Thyroid gland (tissue), 4 donors: ENCODE results near the gene AGFG2.

ENCODE experiments used
- POLR2A ChIP-seq, 2 donors: fragments of 450-650 bp; IDR thresholded peaks; one replicate each; pipeline ENCODE4 v1.6.1; 2017; ENCODE audit warnings: antibody characterized with exemption in 2 of 2, mild to moderate bottlenecking in 2 of 2, moderate library complexity in 1 of 2
- TF ChIP-seq, protein P1 (sequence below), 6 experiments: fragments of 200-600 bp in 3 of 6; fragments of 450-650 bp in 3 of 6; sonication (generic) in 3 of 6; IDR thresholded peaks; one replicate each; pipeline ENCODE4 v1.5.1; 2016 to 2019; ENCODE audit warnings: antibody characterized with exemption in 6 of 6, mild to moderate bottlenecking in 2 of 6, inconsistent platforms in 1 of 6, moderate library complexity in 1 of 6

DNA sequence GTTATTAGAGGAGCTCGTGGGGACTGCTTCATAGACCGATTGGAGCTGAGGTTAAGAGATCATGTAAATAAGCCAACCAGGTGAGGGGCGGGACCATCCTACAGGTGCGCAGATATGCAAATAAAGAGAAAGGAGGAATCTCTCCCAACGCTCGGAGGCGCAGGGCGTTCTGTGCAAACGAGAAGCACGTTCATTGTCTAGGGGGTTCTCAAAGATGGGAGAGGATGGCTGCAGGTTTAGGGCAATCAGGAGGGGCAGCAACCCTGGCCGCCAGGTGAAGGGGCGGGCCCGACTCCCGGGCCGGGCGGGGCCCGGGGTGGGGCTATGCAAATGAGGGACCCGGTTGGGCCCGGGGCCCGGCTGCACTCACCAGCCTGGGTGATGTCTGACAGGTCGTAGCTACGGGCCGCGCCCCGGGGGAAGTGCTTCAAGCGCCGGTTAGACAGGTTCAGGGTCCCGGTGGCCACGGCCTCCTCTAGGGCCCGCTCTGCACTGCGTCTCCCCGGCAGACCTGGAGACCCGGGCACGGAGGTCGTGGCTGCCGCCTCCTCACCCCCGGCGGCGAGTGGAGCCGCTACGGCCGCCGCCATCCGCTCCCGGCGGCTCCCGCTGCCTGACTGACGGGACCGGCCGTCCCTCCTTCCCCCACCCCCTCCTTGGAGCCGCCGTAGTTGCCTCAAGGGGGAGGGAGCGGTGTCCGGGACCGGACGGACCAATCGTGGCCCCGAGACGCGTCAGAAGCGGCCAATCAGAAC is 46.7 kb downstream of the AGFG2 start, which contains the start of gene LRCH4:
- TF ChIP-seq, protein P1, sequence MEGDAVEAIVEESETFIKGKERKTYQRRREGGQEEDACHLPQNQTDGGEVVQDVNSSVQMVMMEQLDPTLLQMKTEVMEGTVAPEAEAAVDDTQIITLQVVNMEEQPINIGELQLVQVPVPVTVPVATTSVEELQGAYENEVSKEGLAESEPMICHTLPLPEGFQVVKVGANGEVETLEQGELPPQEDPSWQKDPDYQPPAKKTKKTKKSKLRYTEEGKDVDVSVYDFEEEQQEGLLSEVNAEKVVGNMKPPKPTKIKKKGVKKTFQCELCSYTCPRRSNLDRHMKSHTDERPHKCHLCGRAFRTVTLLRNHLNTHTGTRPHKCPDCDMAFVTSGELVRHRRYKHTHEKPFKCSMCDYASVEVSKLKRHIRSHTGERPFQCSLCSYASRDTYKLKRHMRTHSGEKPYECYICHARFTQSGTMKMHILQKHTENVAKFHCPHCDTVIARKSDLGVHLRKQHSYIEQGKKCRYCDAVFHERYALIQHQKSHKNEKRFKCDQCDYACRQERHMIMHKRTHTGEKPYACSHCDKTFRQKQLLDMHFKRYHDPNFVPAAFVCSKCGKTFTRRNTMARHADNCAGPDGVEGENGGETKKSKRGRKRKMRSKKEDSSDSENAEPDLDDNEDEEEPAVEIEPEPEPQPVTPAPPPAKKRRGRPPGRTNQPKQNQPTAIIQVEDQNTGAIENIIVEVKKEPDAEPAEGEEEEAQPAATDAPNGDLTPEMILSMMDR (IDR thresholded peaks at IDR 0.05), result peak in 1 of 6 experiments; percentile 17
- TF ChIP-seq POLR2A (IDR thresholded peaks at IDR 0.05), result peak; percentile 94 to 95
